HG03439 (cell line): ENCODE data around the gene LAMB1.

ENCODE experiments used
- ATAC-seq: cut with Tn5 transposase; IDR thresholded peaks from one replicate; pipeline ENCODE4 v1.9.1; 2021; ENCODE audit warnings: mild to moderate bottlenecking, moderate library complexity; ENCODE audit not compliant: unreplicated experiment

LAMB1 gene

GRCh38 chr7:107949443-107949935, 53.5 kb downstream of the LAMB1 start:
- ATAC-seq, result no peak

- ATAC-seq, result no peak
Measured at GRCh38 chr7:107948645-107949442, 54.1 kb downstream of the LAMB1 start.

- no peak for ATAC-seq
Measured at GRCh38 chr7:107946881-107947280, 56.1 kb downstream of the LAMB1 start.

GRCh38 chr7:107946451-107946850, 56.5 kb downstream of the LAMB1 start:
- no peak for ATAC-seq

- ATAC-seq, result no peak
Measured at GRCh38 chr7:107945332-107945731, 57.6 kb downstream of the LAMB1 start.

GRCh38 chr7:107944411-107945169, 58.4 kb downstream of the LAMB1 start:
- no peak for ATAC-seq

- no peak for ATAC-seq
Measured at GRCh38 chr7:107943018-107943417, 59.9 kb downstream of the LAMB1 start.

- ATAC-seq, result no peak
Measured at GRCh38 chr7:107940951-107941350, 62.0 kb downstream of the LAMB1 start.

GRCh38 chr7:107939573-107940489, 63.1 kb downstream of the LAMB1 start:
- no peak for ATAC-seq

GRCh38 chr7:107938456-107939250, 64.3 kb downstream of the LAMB1 start:
- no peak for ATAC-seq

- no peak for ATAC-seq
Measured at GRCh38 chr7:107937531-107937930, 65.4 kb downstream of the LAMB1 start.

- ATAC-seq, result no peak
Measured at GRCh38 chr7:107936312-107936711, 66.6 kb downstream of the LAMB1 start.

- no peak for ATAC-seq
Measured at GRCh38 chr7:107934991-107935770, 67.8 kb downstream of the LAMB1 start.

- ATAC-seq, result no peak
Measured at GRCh38 chr7:107933386-107934013, 69.5 kb downstream of the LAMB1 start.

- ATAC-seq, result no peak
Measured at GRCh38 chr7:107932805-107933204, 70.2 kb downstream of the LAMB1 start.

GRCh38 chr7:107931740-107932515, 71.0 kb downstream of the LAMB1 start:
- no peak for ATAC-seq

- ATAC-seq, result no peak
Measured at GRCh38 chr7:107926481-107926880, 76.5 kb downstream of the LAMB1 start.

GRCh38 chr7:107924841-107925504, 78.0 kb downstream of the LAMB1 start:
- peak; percentile 80 for ATAC-seq
